Ishikawa (cell line): ENCODE results near the gene HTR2C.

Source experiments
- CEBPB ChIP-seq: IDR thresholded peaks from 2 replicates; pipeline ENCODE4 v1.6.1; 2012
- CREB1 ChIP-seq: IDR thresholded peaks from 2 replicates; pipeline ENCODE4 v1.6.1; 2012; ENCODE audit warnings: low read depth
- EGR1 ChIP-seq: IDR thresholded peaks from 2 replicates; pipeline ENCODE4 v1.6.1; 2012
- EP300 ChIP-seq: IDR thresholded peaks from 2 replicates; pipeline ENCODE4 v1.6.1; 2012; ENCODE audit warnings: borderline replicate concordance
- FOXM1 ChIP-seq: IDR thresholded peaks from 2 replicates; pipeline ENCODE4 v1.6.1; 2012; ENCODE audit warnings: low read depth, borderline replicate concordance
- MAX ChIP-seq: IDR thresholded peaks from 2 replicates; pipeline ENCODE4 v1.6.1; 2012
- NFIC ChIP-seq: IDR thresholded peaks from 2 replicates; pipeline ENCODE4 v1.6.1; 2012
- RAD21 ChIP-seq: IDR thresholded peaks from 2 replicates; pipeline ENCODE4 v1.6.1; 2012; ENCODE audit warnings: low read depth
- TAF1 ChIP-seq: IDR thresholded peaks from 2 replicates; pipeline ENCODE4 v1.6.1; 2012; ENCODE audit warnings: low read depth, mild to moderate bottlenecking
- TCF12 ChIP-seq: IDR thresholded peaks from 2 replicates; pipeline ENCODE4 v1.6.1; 2012; ENCODE audit warnings: low read depth
- TEAD4 ChIP-seq: IDR thresholded peaks from 2 replicates; pipeline ENCODE4 v1.6.1; 2012
- YY1 ChIP-seq: IDR thresholded peaks from 2 replicates; pipeline ENCODE4 v1.6.1; 2012; ENCODE audit warnings: low read depth
- ZBTB7A ChIP-seq: IDR thresholded peaks from 2 replicates; pipeline ENCODE4 v1.6.1; 2012; ENCODE audit warnings: low read depth
- TF ChIP-seq, protein P1 (sequence below): IDR thresholded peaks from 2 replicates; pipeline ENCODE4 v1.6.1; 2012
- TF ChIP-seq, protein P2 (sequence below): IDR thresholded peaks from 2 replicates; pipeline ENCODE4 v1.6.1; 2012; ENCODE audit warnings: low read depth, mild to moderate bottlenecking

Gene HTR2C

DNA sequence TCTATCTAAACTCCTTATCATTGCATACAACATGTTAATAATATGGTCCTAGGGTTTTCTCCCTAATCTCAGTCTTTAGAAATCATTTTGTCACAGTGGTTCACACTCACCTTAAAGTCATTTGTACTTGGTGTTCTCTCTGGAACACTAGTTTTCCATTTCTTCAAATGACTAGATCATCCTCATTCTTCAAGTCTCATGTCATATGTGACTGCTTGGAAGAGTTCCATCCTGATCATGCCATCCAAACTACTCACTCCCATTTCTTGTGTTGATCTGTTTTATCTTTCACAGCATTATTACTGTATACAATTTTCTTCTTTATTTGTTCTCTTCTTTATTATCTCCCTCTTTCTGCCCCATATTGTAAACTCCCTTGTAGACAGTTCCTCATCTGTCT lies 66.5 kb downstream of the HTR2C start:
- TF ChIP-seq RAD21 (no peak), YY1 (no peak), FOXM1 (no peak), ZBTB7A (no peak), CEBPB (no peak), TEAD4 (no peak), MAX (no peak), TAF1 (no peak), CREB1 (no peak), NFIC (no peak), TCF12 (no peak), EP300 (no peak), EGR1 (no peak)
- TF ChIP-seq, protein P1, sequence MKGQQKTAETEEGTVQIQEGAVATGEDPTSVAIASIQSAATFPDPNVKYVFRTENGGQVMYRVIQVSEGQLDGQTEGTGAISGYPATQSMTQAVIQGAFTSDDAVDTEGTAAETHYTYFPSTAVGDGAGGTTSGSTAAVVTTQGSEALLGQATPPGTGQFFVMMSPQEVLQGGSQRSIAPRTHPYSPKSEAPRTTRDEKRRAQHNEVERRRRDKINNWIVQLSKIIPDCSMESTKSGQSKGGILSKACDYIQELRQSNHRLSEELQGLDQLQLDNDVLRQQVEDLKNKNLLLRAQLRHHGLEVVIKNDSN, result no peak
- TF ChIP-seq, protein P2, sequence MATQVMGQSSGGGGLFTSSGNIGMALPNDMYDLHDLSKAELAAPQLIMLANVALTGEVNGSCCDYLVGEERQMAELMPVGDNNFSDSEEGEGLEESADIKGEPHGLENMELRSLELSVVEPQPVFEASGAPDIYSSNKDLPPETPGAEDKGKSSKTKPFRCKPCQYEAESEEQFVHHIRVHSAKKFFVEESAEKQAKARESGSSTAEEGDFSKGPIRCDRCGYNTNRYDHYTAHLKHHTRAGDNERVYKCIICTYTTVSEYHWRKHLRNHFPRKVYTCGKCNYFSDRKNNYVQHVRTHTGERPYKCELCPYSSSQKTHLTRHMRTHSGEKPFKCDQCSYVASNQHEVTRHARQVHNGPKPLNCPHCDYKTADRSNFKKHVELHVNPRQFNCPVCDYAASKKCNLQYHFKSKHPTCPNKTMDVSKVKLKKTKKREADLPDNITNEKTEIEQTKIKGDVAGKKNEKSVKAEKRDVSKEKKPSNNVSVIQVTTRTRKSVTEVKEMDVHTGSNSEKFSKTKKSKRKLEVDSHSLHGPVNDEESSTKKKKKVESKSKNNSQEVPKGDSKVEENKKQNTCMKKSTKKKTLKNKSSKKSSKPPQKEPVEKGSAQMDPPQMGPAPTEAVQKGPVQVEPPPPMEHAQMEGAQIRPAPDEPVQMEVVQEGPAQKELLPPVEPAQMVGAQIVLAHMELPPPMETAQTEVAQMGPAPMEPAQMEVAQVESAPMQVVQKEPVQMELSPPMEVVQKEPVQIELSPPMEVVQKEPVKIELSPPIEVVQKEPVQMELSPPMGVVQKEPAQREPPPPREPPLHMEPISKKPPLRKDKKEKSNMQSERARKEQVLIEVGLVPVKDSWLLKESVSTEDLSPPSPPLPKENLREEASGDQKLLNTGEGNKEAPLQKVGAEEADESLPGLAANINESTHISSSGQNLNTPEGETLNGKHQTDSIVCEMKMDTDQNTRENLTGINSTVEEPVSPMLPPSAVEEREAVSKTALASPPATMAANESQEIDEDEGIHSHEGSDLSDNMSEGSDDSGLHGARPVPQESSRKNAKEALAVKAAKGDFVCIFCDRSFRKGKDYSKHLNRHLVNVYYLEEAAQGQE, result no peak

DNA sequence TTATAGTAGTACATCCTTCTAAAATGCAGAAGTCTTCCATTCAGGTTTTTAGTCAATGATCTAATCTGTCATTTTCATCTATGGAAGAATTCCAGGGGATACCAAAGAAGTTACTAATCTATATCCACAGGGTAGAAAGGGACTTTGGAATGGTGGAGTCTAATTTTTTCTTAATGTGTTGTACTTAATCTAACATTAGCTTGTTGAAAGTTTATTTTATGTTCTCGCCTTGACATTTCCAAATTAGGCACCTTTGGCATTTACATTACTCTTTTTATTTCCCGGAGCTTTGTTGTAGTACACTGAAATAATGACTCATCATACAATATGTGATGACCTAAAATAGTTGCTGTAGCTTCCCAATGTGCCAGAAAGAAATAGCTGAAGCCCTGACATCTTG lies 91.5 kb downstream of the HTR2C start:
- no peak for TF ChIP-seq YY1
- no peak for TF ChIP-seq MAX
- no peak for TF ChIP-seq CREB1
- TF ChIP-seq EGR1, result no peak
- no peak for TF ChIP-seq CEBPB
- TF ChIP-seq NFIC, result no peak
- TF ChIP-seq FOXM1, result no peak
- TF ChIP-seq TAF1, result no peak
- TF ChIP-seq, protein P1, result no peak
- TF ChIP-seq TCF12, result no peak
- TF ChIP-seq ZBTB7A, result no peak
- TF ChIP-seq RAD21, result no peak
- no peak for TF ChIP-seq EP300
- TF ChIP-seq TEAD4, result no peak
- TF ChIP-seq, protein P2, result no peak

GRCh38 chrX:114709406-114709805 lies 125.5 kb downstream of the HTR2C start:
- TF ChIP-seq YY1 (no peak), CREB1 (no peak), RAD21 (no peak), TCF12 (no peak), EGR1 (no peak), TAF1 (no peak), NFIC (no peak), FOXM1 (no peak), CEBPB (no peak)
- TF ChIP-seq, protein P1, result no peak
- TF ChIP-seq, protein P2, result no peak

- TF ChIP-seq, protein P2, result no peak
- no peak for TF ChIP-seq TAF1
- TF ChIP-seq, protein P1, result no peak
Observed at GRCh38 chrX:114710571-114710970, 126.7 kb downstream of the HTR2C start.
